Measurements from ENCODE around the gene MAB21L2. TPM values are rescaled to one million over a fixed set of nuclear protein-coding genes. Genes with fewer than 3 reads are reported as not detected.
"Not testable (repeated sequence)": the region's sequence is repeated elsewhere in the genome, so short reads cannot be mapped to it uniquely, and the experiment has no call there.

Gene MAB21L2
- total and polyA plus RNA-seq, 2 experiments from 2014 or later: 3.0 to 4.9 TPM

DNA sequence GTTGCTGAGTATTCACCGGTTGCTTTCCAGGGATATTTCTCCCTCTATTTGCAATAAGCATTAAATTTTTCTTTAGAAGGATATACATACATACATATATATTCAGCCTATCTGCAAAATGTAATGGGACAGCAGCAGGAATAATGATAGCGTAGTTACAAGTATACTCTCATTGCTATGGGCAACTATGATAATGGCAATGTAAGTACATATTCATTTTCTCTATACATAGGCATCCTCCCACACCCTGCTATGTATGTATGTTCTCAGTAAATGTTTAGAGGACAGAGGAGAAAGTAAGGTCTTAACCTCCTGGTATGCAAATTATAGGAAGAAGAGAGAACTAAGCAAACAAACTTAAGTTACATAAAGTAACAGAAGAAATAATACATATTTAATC lies 19.7 kb upstream of the MAB21L2 start:
- Histone ChIP-seq H3K36me3 (replicated peaks; ENCODE audit: insufficient read depth, low read depth) (no peaks in the 10 kb centered on the region), H3K9me2 (replicated peaks; ENCODE audit: insufficient read depth) (no peaks in the 10 kb centered on the region), H3K4me2 (no peak overlapping the region), H4K20me1 (ENCODE audit: insufficient read depth, poor library complexity, severe bottlenecking) (no peaks in the 10 kb centered on the region), H2AFZ (no peak overlapping the region), H3K27me3 (no peaks in the 10 kb centered on the region), H3K79me2 (no peaks in the 10 kb centered on the region), H3K4me1 (ENCODE audit: insufficient read depth) (no peaks in the 10 kb centered on the region), H3K9me3 (ENCODE audit: low read depth) (no peaks in the 10 kb centered on the region), H3K4me3 (no peak overlapping the region), H3K27ac (no peak overlapping the region)
- no peak for DNase-seq (ENCODE audit: low spot score)
- TF ChIP-seq EZH2phosphoT487 (IDR thresholded peaks at IDR 0.05; ENCODE audit: low read depth, severe bottlenecking, unreplicated experiment) (no peak), EZH2 (IDR thresholded peaks at IDR 0.05; ENCODE audit: borderline replicate concordance) (no peak), CTCF (IDR thresholded peaks at IDR 0.05; ENCODE audit: poor library complexity) (no peak)
- 97% methylated on average over 2 of the region's 2 CpGs for WGBS (ENCODE audit: low lambda C conversion rate, missing lambda C conversion rate)

DNA sequence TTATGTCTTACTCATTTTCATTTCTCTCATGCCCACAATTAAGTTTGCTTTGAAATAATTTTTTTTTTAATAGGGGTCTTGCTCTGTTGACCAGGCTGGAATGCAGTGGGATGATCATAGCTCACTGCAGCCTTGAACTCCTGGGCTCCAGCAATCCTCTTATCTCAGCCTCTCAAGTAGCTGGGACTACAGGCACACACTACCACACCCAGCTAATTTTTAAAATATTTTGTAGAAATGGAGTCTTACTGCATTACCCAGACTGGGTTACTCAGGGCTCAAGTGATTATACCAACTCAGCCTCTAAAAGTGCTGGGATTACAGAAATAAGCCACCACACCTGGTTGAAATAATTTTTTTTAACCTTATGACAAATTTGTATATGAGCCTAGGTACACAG lies 19.2 kb upstream of the MAB21L2 start:
- no peak for DNase-seq (ENCODE audit: low spot score)
- no peak for TF ChIP-seq EZH2phosphoT487 (IDR thresholded peaks at IDR 0.05; ENCODE audit: low read depth, severe bottlenecking, unreplicated experiment)
- no peak for TF ChIP-seq EZH2 (IDR thresholded peaks at IDR 0.05; ENCODE audit: borderline replicate concordance)
- no peak for TF ChIP-seq CTCF (IDR thresholded peaks at IDR 0.05; ENCODE audit: poor library complexity)
- H3K4me1 ChIP-seq (ENCODE audit: insufficient read depth): no peaks in the 10 kb centered on the region

DNA sequence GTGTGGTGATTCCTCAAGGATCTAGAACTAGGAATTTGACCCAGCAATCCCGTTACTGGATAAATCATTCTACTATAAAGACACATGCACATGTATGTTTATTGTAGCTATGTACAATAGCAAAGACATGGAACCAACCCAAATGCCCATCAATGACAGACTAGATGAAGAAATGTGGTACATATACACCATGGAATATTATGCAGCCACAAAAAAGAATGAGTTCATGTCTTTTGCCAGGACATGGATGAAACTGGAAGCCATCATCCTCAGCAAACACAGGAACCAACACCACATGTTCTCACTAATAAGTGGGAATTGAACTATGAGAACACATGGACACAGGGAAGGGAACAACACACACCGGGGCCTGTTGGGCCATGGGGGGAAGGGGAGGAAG lies 17.0 kb upstream of the MAB21L2 start:
- H3K9me2 ChIP-seq (replicated peaks; ENCODE audit: insufficient read depth); H3K36me3 ChIP-seq (replicated peaks; ENCODE audit: insufficient read depth, low read depth); H3K9me3 ChIP-seq (ENCODE audit: low read depth); H3K4me1 ChIP-seq (ENCODE audit: insufficient read depth); H2AFZ ChIP-seq; H3K4me2 ChIP-seq; DNase-seq (ENCODE audit: low spot score); H3K4me3 ChIP-seq; H3K79me2 ChIP-seq; H3K27me3 ChIP-seq; H4K20me1 ChIP-seq (ENCODE audit: insufficient read depth, poor library complexity, severe bottlenecking); H3K27ac ChIP-seq: not testable (repeated sequence)
- WGBS (ENCODE audit: low lambda C conversion rate, missing lambda C conversion rate): 96% methylated on average over 2 of the region's 2 CpGs

More for the DNA sequence above, 19.2 kb upstream of the MAB21L2 start:
- H3K79me2 ChIP-seq: no peaks in the 10 kb centered on the region
- no peaks in the 10 kb centered on the region for H3K9me3 ChIP-seq (ENCODE audit: low read depth)
- no peak overlapping the region for H3K4me3 ChIP-seq
- H3K36me3 ChIP-seq (replicated peaks; ENCODE audit: insufficient read depth, low read depth): no peaks in the 10 kb centered on the region
- H3K4me2 ChIP-seq: no peak overlapping the region
- no peaks in the 10 kb centered on the region for H3K27me3 ChIP-seq
- H2AFZ ChIP-seq: no peak overlapping the region
- H4K20me1 ChIP-seq (ENCODE audit: insufficient read depth, poor library complexity, severe bottlenecking): no peaks in the 10 kb centered on the region
- H3K27ac ChIP-seq: no peak overlapping the region
- no peaks in the 10 kb centered on the region for H3K9me2 ChIP-seq (replicated peaks; ENCODE audit: insufficient read depth)

- TF ChIP-seq EZH2 (IDR thresholded peaks at IDR 0.05; ENCODE audit: borderline replicate concordance) (no peak), CTCF (IDR thresholded peaks at IDR 0.05; ENCODE audit: poor library complexity) (no peak), EZH2phosphoT487 (IDR thresholded peaks at IDR 0.05; ENCODE audit: low read depth, severe bottlenecking, unreplicated experiment) (no peak)
- Histone ChIP-seq H2AFZ (no peak overlapping the region), H3K36me3 (replicated peaks; ENCODE audit: insufficient read depth, low read depth) (no peaks in the 10 kb centered on the region), H3K9me3 (ENCODE audit: low read depth) (no peaks in the 10 kb centered on the region), H3K79me2 (no peaks in the 10 kb centered on the region), H3K27me3 (no peaks in the 10 kb centered on the region), H3K4me2 (no peak overlapping the region), H3K4me1 (ENCODE audit: insufficient read depth) (no peaks in the 10 kb centered on the region), H3K9me2 (replicated peaks; ENCODE audit: insufficient read depth) (no peaks in the 10 kb centered on the region), H3K27ac (no peak overlapping the region), H4K20me1 (ENCODE audit: insufficient read depth, poor library complexity, severe bottlenecking) (no peaks in the 10 kb centered on the region), H3K4me3 (no peak overlapping the region)
- 86% methylated on average over 3 of the region's 3 CpGs for WGBS (ENCODE audit: low lambda C conversion rate, missing lambda C conversion rate)
- DNase-seq (ENCODE audit: low spot score): no peak
Observed at GRCh38 chr4:150567070-150567469, 14.9 kb upstream of the MAB21L2 start.
